Fibroblast of upper back skin (primary cell): ENCODE data around the gene RSAD1.
A peak's percentile ranks its signal among the peaks of the same experiment; 100 is the strongest.

Source experiments
- DNase-seq: peaks from one replicate; pipeline ENCODE4 v3.0.0-alpha.2; 2013

The RSAD1 gene

DNA sequence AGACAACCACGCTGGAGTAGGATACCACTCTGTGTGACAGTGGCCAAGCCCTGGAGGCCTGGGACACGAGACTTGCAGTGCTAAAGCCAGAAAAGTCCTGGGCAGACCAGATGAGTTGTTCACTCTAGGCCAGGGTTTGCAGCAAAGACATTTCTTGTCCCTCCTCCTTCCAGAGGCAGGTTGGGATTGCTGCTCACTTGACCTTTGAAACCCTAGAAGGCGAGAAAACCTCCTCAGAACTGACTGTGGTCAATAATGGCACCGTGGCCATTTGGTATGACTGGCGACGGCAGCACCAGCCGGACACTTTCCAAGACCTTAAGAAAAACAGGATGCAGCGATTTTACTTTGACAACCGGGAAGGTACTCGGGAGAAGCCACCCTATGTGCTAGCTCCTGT lies 44.1 kb downstream of the RSAD1 start:
- DNase-seq: no peak

DNA sequence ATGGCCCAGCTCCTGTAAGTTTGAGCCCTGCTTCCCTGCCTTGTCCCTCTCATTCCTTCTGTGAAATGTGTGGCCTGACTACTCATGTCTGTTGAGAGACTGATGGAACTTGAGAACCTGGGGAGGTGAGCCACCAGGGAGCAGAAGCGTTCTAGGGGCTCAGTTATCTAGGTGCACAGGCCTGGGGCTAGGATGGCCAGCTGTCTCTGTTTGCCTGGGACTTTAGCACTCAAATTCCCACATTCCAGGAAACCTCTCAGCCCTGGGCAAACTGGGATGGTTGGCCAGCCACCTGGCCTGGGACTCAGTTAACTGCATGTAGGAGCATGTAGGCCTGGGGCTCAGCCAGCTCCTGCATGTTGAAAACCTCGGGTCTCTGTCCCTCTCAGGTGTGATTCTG lies 44.5 kb downstream of the RSAD1 start:
- DNase-seq: no peak

DNA sequence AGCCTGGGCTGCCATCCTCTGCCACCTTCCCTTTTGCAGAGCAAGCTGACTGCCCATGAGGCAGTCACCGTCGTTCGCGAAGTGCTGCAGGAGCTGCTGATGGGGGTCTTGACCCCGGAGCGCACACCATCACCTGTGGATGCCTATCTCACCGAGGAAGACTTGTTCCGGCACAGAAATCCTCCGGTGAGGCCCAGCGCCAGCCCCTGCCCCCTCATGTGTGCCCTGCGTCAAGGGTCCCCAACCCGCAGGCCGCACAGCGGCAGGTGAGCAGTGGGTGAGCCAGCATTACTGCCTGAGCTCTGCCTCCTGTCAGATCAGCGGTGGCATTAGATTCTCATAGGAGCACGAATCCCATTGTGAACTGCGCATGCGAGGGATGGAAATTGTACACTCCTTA lies 46.2 kb downstream of the RSAD1 start:
- no peak for DNase-seq

DNA sequence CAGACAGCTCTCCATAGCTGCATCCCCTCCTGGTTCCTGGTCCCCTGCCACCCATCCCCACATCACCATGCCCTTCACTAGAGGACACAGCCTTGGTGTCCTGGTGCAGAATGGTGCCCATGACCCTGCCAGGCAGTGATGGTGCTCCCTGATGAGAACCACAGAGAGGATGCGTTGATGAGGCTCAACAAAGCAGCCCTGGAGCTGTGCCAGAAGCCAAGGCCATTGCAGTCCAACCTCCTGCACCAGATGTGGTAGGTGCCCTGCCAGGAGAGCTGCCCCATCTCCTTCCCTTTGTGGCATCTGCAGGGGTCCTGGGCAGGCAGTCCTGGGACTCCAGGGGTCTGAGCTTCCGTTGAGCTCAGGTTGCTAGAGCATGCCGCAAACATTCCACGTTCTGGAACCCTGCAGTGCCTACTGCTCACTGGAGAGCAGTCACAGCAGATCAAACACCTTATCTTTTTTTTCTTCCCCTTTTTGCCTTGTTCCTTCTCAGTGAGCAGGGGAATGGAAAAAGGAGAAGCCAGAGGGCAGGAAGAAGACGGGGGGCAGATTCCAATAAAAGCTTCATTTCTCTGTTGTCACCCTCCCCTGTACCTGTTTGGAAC lies 48.6 kb downstream of the RSAD1 start:
- DNase-seq: no peak

- no peak for DNase-seq
Observed at GRCh38 chr17:50527949-50528474, 49.4 kb downstream of the RSAD1 start.

DNA sequence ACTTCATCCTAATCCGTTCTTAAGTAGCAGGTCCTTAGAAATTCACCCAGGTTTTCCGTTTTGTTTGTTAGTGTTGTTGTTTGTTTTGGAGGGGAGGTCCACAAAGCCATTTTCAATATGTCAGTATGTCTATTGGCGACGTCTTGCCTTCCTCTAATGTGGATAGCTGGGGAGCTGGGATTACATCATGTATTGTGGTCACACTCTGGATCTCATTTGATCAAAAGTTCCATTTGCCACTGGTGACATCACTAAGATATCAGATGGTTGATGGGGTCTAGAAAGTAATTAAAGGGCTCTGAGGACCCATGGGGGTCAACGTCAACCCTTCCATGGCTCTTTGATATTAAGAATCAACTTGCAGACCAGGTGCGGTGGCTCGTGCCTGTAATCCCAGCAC lies 51.2 kb downstream of the RSAD1 start:
- no peak for DNase-seq

GRCh38 chr17:50531428-50532025 lies 52.9 kb downstream of the RSAD1 start:
- DNase-seq: no peak

- no peak for DNase-seq
Observed at GRCh38 chr17:50532452-50533024, 53.9 kb downstream of the RSAD1 start, which contains the start of gene EPN3. TSS of gene EPN3 (plus strand) at chr17:50532735. CDS start at chr17:50536557, 3,822 bp downstream.

GRCh38 chr17:50533185-50533584 lies 54.5 kb downstream of the RSAD1 start:
- no peak for DNase-seq

DNA sequence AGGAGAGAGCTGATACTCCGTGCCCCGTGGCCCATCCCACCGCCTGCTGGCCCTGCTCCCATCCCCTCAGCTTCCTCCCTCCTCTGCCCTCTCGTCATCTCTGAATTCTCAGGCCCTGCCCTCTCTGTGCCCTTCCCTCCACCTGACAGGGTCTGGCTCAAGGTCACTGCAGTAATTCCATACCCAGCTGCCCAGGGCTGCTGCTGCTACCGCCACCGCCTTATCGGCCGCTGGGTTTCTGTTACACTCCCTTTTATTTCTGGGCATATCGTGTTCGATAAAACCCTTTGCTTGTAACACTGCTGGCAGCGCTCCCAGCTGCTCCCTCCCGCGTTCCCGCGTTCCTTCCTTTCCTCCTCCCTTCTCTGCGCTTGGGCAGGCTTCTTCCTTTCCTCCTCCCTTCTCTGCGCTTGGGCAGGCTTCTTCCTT lies 55.1 kb downstream of the RSAD1 start:
- DNase-seq: peak; percentile 58

DNA sequence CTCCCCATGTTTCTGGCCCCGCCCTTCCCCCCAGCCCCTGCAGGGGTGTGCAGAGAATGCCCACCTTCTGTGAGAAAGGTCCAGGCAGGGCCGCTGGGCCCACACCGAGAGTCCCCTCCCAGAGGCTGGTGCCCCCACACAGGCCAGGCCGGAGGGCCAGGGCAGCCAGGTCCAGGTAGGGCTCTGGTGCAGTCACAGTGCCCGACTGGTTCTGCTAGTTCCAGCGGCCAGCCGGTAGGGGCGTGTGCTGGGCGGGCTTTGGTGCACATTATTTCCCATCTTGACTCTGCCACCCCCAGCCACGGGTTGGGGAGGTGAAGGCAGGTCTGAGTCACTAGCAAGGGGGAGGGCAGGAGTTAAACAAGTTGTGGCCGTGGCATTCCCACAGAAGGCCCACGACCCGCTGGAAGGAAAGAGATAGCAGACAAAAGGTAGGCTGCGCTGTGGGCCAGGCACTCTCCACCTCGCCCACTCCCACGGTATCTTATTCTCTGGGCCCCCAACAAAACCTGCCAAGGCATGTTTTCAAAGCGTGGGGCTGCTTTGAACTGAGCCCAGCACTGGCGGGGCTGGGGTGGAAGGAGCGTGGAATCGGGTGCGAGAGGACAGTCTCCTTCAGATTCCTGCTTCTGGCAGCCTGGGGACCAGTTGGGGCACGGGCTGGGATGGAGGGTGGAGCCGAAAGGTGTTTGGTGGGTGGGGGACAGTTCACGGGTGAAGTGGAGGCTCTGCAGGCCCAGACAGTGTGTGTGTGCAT lies 55.7 kb downstream of the RSAD1 start:
- peak; percentile 23 for DNase-seq

DNA sequence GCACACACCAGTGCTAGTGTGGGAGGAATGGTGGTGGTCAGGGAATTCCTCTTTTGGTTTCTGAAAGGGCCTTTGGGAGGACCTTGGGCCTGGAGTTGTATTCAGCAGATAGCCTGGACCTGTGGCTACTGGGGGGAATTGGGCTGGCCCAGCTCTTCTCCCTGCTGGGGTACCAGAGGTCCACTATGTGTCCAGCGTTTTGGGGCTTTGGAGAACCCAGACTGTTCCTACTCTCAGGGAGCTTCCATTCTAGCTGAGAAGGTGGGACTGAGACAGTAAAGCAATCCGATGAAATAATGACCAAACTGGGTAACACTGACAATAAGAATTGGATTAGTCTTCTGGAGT lies 56.3 kb downstream of the RSAD1 start:
- no peak for DNase-seq

DNA sequence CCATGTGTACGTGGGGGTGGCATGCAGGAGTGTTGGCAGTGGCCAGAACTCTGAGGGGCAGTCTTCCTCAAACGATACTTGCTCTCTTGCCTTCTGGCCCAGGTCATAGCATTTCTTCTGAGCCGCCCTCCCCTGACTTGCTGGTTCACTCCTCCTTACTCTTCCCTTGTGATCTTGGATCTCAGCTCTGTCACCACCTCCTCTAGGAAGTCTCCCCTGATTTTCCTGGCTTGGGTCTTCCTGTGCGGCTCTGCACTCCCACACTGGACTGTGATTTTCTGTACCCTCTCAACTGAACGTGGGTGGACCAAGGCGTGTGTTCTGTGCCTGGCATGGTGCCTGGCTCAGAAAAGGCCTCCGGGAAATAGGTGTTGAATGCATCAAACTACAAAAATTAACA lies 56.7 kb downstream of the RSAD1 start:
- no peak for DNase-seq
